ENCODE data around the gene FITM1. TPM values are rescaled to one million over a fixed set of nuclear protein-coding genes. Genes with fewer than 3 reads are reported as not detected.
"Not testable (repeated sequence)": the region's sequence is repeated elsewhere in the genome, so short reads cannot be mapped to it uniquely, and the experiment has no call there.

The FITM1 gene
- total RNA-seq, 1 donor from 2014 or later = not detected

- TF ChIP-seq, protein P1, sequence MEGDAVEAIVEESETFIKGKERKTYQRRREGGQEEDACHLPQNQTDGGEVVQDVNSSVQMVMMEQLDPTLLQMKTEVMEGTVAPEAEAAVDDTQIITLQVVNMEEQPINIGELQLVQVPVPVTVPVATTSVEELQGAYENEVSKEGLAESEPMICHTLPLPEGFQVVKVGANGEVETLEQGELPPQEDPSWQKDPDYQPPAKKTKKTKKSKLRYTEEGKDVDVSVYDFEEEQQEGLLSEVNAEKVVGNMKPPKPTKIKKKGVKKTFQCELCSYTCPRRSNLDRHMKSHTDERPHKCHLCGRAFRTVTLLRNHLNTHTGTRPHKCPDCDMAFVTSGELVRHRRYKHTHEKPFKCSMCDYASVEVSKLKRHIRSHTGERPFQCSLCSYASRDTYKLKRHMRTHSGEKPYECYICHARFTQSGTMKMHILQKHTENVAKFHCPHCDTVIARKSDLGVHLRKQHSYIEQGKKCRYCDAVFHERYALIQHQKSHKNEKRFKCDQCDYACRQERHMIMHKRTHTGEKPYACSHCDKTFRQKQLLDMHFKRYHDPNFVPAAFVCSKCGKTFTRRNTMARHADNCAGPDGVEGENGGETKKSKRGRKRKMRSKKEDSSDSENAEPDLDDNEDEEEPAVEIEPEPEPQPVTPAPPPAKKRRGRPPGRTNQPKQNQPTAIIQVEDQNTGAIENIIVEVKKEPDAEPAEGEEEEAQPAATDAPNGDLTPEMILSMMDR (IDR thresholded peaks at IDR 0.05; ENCODE audit: insufficient read depth, low read length, poor library complexity, severe bottlenecking) = no peak
- Histone ChIP-seq H3K36me3 (ENCODE audit: control insufficient read depth, insufficient read depth, low read length) (peaks cover 4% of the 10 kb centered on the region), H3K27me3 (ENCODE audit: control insufficient read depth, insufficient read depth, low read length) (no peaks in the 10 kb centered on the region), H3K4me3 (ENCODE audit: low read depth, low read length) (no peak overlapping the region)
- no peak for DNase-seq (ENCODE audit: low read depth)
These were observed 29.4 kb upstream of the FITM1 start for GRCh38 chr14:24100982-24101494.

DNA sequence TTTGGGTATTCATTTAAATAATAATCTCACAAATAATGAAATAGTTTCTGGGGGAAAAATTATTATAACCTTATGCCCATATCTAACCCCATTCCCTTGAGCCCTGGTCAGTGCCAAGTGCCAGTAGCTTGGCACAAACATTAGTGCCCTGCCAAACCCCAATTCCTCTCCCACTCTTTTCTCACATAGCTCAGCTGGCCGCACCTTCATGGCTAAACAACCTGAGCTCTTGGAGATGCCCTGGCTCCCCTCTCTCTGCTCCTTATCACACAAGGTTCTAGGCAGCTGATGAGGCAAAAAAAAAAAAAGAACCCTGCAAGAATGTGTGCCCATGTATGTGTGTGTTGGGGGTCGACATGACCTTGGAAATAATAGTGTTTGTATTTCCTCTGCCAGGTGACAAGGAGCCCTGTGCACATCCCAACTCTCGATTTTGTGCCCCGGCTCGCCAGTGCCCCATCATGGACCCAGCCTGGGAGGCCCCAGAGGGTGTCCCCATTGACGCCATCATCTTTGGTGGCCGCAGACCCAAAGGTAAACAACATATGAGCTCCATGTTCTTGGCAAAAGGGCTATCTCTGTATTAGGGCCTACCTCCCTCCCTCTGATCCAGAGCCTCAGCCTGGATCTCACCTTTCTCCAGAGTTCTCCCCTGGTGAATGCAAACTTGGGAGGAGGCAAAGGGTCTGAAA is 28.0 kb upstream of the FITM1 start:
- TF ChIP-seq, protein P1 (IDR thresholded peaks at IDR 0.05; ENCODE audit: insufficient read depth, low read length, poor library complexity, severe bottlenecking) = no peak
- no peak for DNase-seq (ENCODE audit: low read depth)

GRCh38 chr14:24103451-24103850 is 27.0 kb upstream of the FITM1 start:
- Histone ChIP-seq H3K36me3 (ENCODE audit: control insufficient read depth, insufficient read depth, low read length) (peaks cover 4% of the 10 kb centered on the region), H3K4me3 (ENCODE audit: low read depth, low read length) (no peak overlapping the region), H3K27me3 (ENCODE audit: control insufficient read depth, insufficient read depth, low read length) (no peaks in the 10 kb centered on the region)
- no peak for DNase-seq (ENCODE audit: low read depth)
- TF ChIP-seq, protein P1 (IDR thresholded peaks at IDR 0.05; ENCODE audit: insufficient read depth, low read length, poor library complexity, severe bottlenecking) = no peak

More for the DNA sequence above, 28.0 kb upstream of the FITM1 start:
- Histone ChIP-seq H3K27me3 (ENCODE audit: control insufficient read depth, insufficient read depth, low read length) (no peaks in the 10 kb centered on the region), H3K36me3 (ENCODE audit: control insufficient read depth, insufficient read depth, low read length) (peaks cover 4% of the 10 kb centered on the region), H3K4me3 (ENCODE audit: low read depth, low read length) (no peak overlapping the region)

DNA sequence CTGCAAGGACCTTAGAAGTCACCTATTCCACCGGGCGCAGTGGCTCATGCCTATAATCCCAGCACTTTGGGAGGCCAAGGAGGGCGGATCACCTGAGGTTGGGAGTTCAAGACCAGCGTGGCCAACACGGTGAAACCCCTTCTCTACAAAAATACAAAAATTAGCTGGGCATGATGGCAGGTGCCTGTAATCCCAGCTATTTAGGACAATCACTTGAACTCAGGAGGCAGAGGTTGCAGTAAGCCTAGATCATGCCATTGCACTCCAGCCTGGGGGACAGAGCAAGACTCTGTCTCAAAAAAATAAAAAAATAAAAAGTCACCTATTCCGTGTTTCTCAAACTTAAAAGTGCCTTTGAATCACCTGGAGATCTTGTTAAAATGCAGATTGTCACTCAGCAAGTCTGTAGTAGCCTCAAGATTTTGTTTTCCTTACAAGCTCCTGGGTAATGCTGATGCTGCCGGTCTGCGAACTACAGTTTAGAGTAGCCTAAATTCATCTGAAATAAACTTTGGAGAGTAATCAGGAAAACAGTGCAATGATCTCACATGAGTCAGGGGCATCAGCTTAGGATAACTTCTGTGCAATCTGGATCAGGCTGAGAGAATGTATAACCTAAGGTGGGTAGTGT is 24.7 kb upstream of the FITM1 start:
- H3K27me3 ChIP-seq (ENCODE audit: control insufficient read depth, insufficient read depth, low read length); H3K4me3 ChIP-seq (ENCODE audit: low read depth, low read length); H3K36me3 ChIP-seq (ENCODE audit: control insufficient read depth, insufficient read depth, low read length); DNase-seq (ENCODE audit: low read depth): not testable (repeated sequence)

GRCh38 chr14:24106672-24107271 is 23.7 kb upstream of the FITM1 start:
- TF ChIP-seq, protein P1 (IDR thresholded peaks at IDR 0.05; ENCODE audit: insufficient read depth, low read length, poor library complexity, severe bottlenecking) = no peak
- DNase-seq (ENCODE audit: low read depth) = no peak
- no peaks in the 10 kb centered on the region for H3K36me3 ChIP-seq (ENCODE audit: control insufficient read depth, insufficient read depth, low read length)
- H3K4me3 ChIP-seq (ENCODE audit: low read depth, low read length) = no peak overlapping the region
- H3K27me3 ChIP-seq (ENCODE audit: control insufficient read depth, insufficient read depth, low read length) = no peaks in the 10 kb centered on the region

- Histone ChIP-seq H3K27me3 (ENCODE audit: control insufficient read depth, insufficient read depth, low read length) (no peaks in the 10 kb centered on the region), H3K4me3 (ENCODE audit: low read depth, low read length) (no peak overlapping the region), H3K36me3 (ENCODE audit: control insufficient read depth, insufficient read depth, low read length) (no peaks in the 10 kb centered on the region)
- TF ChIP-seq, protein P1 (IDR thresholded peaks at IDR 0.05; ENCODE audit: insufficient read depth, low read length, poor library complexity, severe bottlenecking) = no peak
- DNase-seq (ENCODE audit: low read depth) = no peak
These were observed 22.1 kb upstream of the FITM1 start for GRCh38 chr14:24108336-24108874.

Data from kidney epithelial cell (primary cell).